ENCODE measurements around the gene ACOX2. TPM values are rescaled to one million over a fixed set of nuclear protein-coding genes. Genes with fewer than 3 reads are reported as not detected.

The ACOX2 gene
- total RNA-seq, 1 experiment from 2014 or later: 7.2 TPM

GRCh38 chr3:58575971-58576652, 39.1 kb upstream of the ACOX2 start:
- H3K9me3 ChIP-seq (ENCODE audit: low read depth, low read length, poor library complexity, severe bottlenecking): no peaks in the 10 kb centered on the region
- POLR2A ChIA-PET (ENCODE audit: low non-redundant PET): no interaction called here
- no peaks in the 10 kb centered on the region for H3K27me3 ChIP-seq (replicated peaks; ENCODE audit: insufficient read depth, low read depth, low read length, poor library complexity)
- BruUV-seq (replicated peaks): no TSS peak
- H3K4me1 ChIP-seq (ENCODE audit: insufficient read depth, low read length, poor library complexity, severe bottlenecking): peaks cover 6% of the 10 kb centered on the region
- TF ChIP-seq EZH2 (IDR thresholded peaks at IDR 0.05; ENCODE audit: borderline replicate concordance, low read depth, low read length, poor library complexity, severe bottlenecking) (no peak), CTCF (conservative IDR thresholded peaks at IDR 0.05; ENCODE audit: low read depth, low read length) (no peak)
- CTCF ChIA-PET: no interaction called here
- H3K27ac ChIP-seq (ENCODE audit: low read depth, low read length, poor library complexity, severe bottlenecking): no peak overlapping the region
- no peaks in the 10 kb centered on the region for H3K36me3 ChIP-seq (ENCODE audit: insufficient read depth, low read length, poor library complexity, severe bottlenecking)
- intact Hi-C loops (cut with micrococcal nuclease; ENCODE audit: unreplicated experiment): no loop called here
- DNase-seq (ENCODE audit: low spot score): no peak
- H3K4me3 ChIP-seq (ENCODE audit: low read depth, low read length, poor library complexity, severe bottlenecking): no peak overlapping the region

- no peak for DNase-seq (ENCODE audit: low spot score)
- H3K27ac ChIP-seq (ENCODE audit: low read depth, low read length, poor library complexity, severe bottlenecking): no peak overlapping the region
- H3K4me3 ChIP-seq (ENCODE audit: low read depth, low read length, poor library complexity, severe bottlenecking): no peak overlapping the region
- H3K9me3 ChIP-seq (ENCODE audit: low read depth, low read length, poor library complexity, severe bottlenecking): no peaks in the 10 kb centered on the region
- H3K4me1 ChIP-seq (ENCODE audit: insufficient read depth, low read length, poor library complexity, severe bottlenecking): no peaks in the 10 kb centered on the region
- POLR2A ChIA-PET (ENCODE audit: low non-redundant PET): no interaction called here
- H3K27me3 ChIP-seq (replicated peaks; ENCODE audit: insufficient read depth, low read depth, low read length, poor library complexity): no peaks in the 10 kb centered on the region
- intact Hi-C loops (cut with micrococcal nuclease; ENCODE audit: unreplicated experiment): no loop called here
- no peaks in the 10 kb centered on the region for H3K36me3 ChIP-seq (ENCODE audit: insufficient read depth, low read length, poor library complexity, severe bottlenecking)
- BruUV-seq (replicated peaks): no TSS peak
- TF ChIP-seq CTCF (conservative IDR thresholded peaks at IDR 0.05; ENCODE audit: low read depth, low read length) (no peak), EZH2 (IDR thresholded peaks at IDR 0.05; ENCODE audit: borderline replicate concordance, low read depth, low read length, poor library complexity, severe bottlenecking) (no peak)
- CTCF ChIA-PET: no interaction called here
Observed at GRCh38 chr3:58574682-58575081, 37.7 kb upstream of the ACOX2 start.

- BruUV-seq (replicated peaks): no TSS peak
- Histone ChIP-seq H3K4me3 (ENCODE audit: low read depth, low read length, poor library complexity, severe bottlenecking) (no peak overlapping the region), H3K27ac (ENCODE audit: low read depth, low read length, poor library complexity, severe bottlenecking) (no peak overlapping the region), H3K9me3 (ENCODE audit: low read depth, low read length, poor library complexity, severe bottlenecking) (no peaks in the 10 kb centered on the region), H3K27me3 (replicated peaks; ENCODE audit: insufficient read depth, low read depth, low read length, poor library complexity) (no peaks in the 10 kb centered on the region), H3K36me3 (ENCODE audit: insufficient read depth, low read length, poor library complexity, severe bottlenecking) (no peaks in the 10 kb centered on the region), H3K4me1 (ENCODE audit: insufficient read depth, low read length, poor library complexity, severe bottlenecking) (no peaks in the 10 kb centered on the region)
- intact Hi-C loops (cut with micrococcal nuclease; ENCODE audit: unreplicated experiment): no loop called here
- ChIA-PET CTCF (no interaction called here), POLR2A (ENCODE audit: low non-redundant PET) (no interaction called here)
- TF ChIP-seq EZH2 (IDR thresholded peaks at IDR 0.05; ENCODE audit: borderline replicate concordance, low read depth, low read length, poor library complexity, severe bottlenecking) (no peak), CTCF (conservative IDR thresholded peaks at IDR 0.05; ENCODE audit: low read depth, low read length) (no peak)
- DNase-seq (ENCODE audit: low spot score): no peak
Observed at GRCh38 chr3:58574106-58574505, 37.1 kb upstream of the ACOX2 start.

Measured in A673 (cell line).